ENCODE results near the gene SS18L1. TPM values are rescaled to one million over a fixed set of nuclear protein-coding genes. Genes with fewer than 3 reads are reported as not detected.

SS18L1 gene
- total RNA-seq, 1 experiment from 2014 or later, result 34.7 TPM

DNA sequence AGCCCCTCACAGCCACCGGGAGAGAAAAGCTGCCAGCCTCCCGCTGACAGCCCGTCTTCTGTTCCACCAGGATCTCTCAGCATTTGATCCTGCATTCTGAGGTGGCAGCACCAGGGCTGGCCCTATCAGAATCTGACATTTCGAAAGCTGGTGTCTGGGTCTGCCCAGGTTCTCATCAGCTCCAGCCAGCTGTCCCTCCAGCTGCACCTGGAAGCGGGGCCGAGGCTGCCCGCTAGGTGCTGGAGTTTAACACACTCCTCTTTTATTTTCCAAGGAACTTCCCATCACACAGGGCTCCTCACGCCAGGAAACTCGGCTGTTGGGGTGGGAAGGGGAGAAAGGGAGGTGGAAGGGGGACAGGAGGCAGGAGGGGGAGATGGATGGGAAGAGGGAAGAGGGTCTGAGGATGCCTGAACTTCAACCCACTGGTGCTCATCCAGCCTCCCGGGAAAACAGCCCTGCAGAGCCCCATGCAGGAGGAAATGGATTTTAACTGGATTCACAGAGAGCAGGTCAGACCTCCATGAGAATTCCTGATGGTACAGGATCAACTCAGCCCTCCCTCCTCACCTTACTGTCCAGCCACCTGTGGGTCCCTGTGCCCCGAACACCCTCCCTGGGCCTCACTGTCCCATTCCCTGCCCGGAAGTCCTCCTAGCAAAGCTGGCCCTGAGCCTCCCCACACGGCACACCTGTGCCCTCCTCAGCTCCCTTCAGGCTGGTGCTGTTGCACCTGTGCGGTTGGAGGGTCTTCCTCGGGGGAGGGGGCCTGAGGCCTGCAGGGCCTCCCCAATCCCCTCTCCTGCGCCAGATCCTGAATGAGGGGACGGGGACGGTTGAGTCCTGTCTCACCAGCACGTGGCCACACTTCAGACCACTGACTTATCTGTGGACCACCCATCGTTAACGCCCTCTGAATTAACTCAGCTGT lies 25.2 kb upstream of the SS18L1 start:
- intact Hi-C loops (cut with micrococcal nuclease; ENCODE audit: unreplicated experiment), result no loop called here
- no peak overlapping the region for H3K4me3 ChIP-seq (ENCODE audit: low read depth, low read length, poor library complexity, severe bottlenecking)
- H3K9me3 ChIP-seq (ENCODE audit: low read depth, low read length, poor library complexity, severe bottlenecking), result no peaks in the 10 kb centered on the region
- H3K36me3 ChIP-seq (ENCODE audit: insufficient read depth, low read length, poor library complexity, severe bottlenecking), result no peaks in the 10 kb centered on the region
- no peak for TF ChIP-seq EZH2 (IDR thresholded peaks at IDR 0.05; ENCODE audit: borderline replicate concordance, low read depth, low read length, poor library complexity, severe bottlenecking)
- TF ChIP-seq, protein P1, sequence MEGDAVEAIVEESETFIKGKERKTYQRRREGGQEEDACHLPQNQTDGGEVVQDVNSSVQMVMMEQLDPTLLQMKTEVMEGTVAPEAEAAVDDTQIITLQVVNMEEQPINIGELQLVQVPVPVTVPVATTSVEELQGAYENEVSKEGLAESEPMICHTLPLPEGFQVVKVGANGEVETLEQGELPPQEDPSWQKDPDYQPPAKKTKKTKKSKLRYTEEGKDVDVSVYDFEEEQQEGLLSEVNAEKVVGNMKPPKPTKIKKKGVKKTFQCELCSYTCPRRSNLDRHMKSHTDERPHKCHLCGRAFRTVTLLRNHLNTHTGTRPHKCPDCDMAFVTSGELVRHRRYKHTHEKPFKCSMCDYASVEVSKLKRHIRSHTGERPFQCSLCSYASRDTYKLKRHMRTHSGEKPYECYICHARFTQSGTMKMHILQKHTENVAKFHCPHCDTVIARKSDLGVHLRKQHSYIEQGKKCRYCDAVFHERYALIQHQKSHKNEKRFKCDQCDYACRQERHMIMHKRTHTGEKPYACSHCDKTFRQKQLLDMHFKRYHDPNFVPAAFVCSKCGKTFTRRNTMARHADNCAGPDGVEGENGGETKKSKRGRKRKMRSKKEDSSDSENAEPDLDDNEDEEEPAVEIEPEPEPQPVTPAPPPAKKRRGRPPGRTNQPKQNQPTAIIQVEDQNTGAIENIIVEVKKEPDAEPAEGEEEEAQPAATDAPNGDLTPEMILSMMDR (conservative IDR thresholded peaks at IDR 0.05; ENCODE audit: low read depth, low read length), result no peak
- H3K27me3 ChIP-seq (replicated peaks; ENCODE audit: insufficient read depth, low read depth, low read length, poor library complexity), result no peaks in the 10 kb centered on the region
- DNase-seq (ENCODE audit: low spot score), result no peak
- H3K27ac ChIP-seq (ENCODE audit: low read depth, low read length, poor library complexity, severe bottlenecking), result no peak overlapping the region
- no TSS peak for BruUV-seq (replicated peaks)
- ChIA-PET POLR2A (ENCODE audit: low non-redundant PET) (no interaction called here), CTCF (no interaction called here)
- H3K4me1 ChIP-seq (ENCODE audit: insufficient read depth, low read length, poor library complexity, severe bottlenecking), result peaks cover 5% of the 10 kb centered on the region

DNA sequence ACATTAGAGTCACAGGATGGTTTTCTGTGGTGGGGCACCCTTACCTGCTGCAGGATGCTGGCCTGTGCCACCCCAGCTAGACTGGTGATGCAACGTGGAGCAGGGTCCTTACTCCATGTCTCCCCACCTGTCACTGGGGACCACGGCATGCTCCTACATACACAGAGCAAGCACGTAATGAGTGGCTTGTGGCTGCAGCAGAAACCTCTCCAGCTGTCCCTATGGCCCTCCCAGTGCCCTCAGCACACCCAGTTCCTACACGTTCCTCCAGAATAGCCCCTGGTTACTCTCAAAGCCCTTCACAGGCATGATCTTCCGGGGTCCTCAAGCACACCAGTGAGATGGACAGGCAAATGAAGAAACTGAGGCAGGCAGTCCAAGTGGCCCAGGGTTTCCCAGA lies 24.5 kb upstream of the SS18L1 start:
- H3K4me3 ChIP-seq (ENCODE audit: low read depth, low read length, poor library complexity, severe bottlenecking), result no peak overlapping the region
- H3K4me1 ChIP-seq (ENCODE audit: insufficient read depth, low read length, poor library complexity, severe bottlenecking), result peaks cover 12% of the 10 kb centered on the region
- H3K27me3 ChIP-seq (replicated peaks; ENCODE audit: insufficient read depth, low read depth, low read length, poor library complexity), result no peaks in the 10 kb centered on the region
- ChIA-PET POLR2A (ENCODE audit: low non-redundant PET) (no interaction called here), CTCF (no interaction called here)
- BruUV-seq (replicated peaks), result no TSS peak
- no peak for DNase-seq (ENCODE audit: low spot score)
- intact Hi-C loops (cut with micrococcal nuclease; ENCODE audit: unreplicated experiment), result no loop called here
- H3K27ac ChIP-seq (ENCODE audit: low read depth, low read length, poor library complexity, severe bottlenecking), result no peak overlapping the region
- TF ChIP-seq, protein P1 (conservative IDR thresholded peaks at IDR 0.05; ENCODE audit: low read depth, low read length), result no peak
- no peak for TF ChIP-seq EZH2 (IDR thresholded peaks at IDR 0.05; ENCODE audit: borderline replicate concordance, low read depth, low read length, poor library complexity, severe bottlenecking)
- H3K36me3 ChIP-seq (ENCODE audit: insufficient read depth, low read length, poor library complexity, severe bottlenecking), result peaks cover 3% of the 10 kb centered on the region
- no peaks in the 10 kb centered on the region for H3K9me3 ChIP-seq (ENCODE audit: low read depth, low read length, poor library complexity, severe bottlenecking)

DNA sequence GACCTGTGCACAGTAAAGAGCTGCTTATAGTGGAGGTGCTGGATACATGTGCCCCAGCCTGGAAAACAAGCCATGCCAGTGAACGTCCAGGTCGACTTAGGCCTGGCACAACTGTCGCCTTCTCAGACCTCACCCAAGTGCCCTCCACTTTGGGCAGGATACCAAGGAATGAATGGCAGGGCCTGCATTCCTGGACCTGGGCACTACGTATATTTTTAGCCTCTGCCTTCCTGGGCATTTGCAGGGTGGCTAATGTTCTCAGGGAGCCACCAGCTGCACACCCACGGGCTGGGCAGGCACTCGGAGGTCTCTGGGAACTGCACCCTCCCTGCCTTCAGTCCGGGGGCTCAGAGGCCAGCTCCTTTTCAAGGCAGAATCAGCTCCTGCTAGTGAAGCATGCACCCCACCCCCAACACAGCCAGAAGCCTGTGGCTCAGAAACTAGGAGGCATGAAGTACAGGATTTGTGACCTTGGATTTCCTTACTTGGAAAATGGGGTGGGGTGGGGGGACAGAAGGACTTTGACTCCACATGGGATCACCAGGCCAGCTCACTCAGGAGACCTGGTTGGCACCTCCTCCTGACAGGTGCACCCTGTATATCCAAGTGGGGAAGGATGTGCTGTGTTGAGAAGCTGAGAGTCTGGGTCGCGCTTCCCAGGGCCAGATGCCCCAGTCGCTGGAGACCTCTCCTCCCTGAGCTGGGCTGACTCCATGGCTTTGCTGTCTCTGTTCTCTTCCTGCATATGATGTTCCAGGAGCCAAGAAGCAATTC lies 23.8 kb upstream of the SS18L1 start:
- CTCF ChIA-PET, result no interaction called here
- no peaks in the 10 kb centered on the region for H3K9me3 ChIP-seq (ENCODE audit: low read depth, low read length, poor library complexity, severe bottlenecking)
- POLR2A ChIA-PET (ENCODE audit: low non-redundant PET), result no interaction called here
- H3K27ac ChIP-seq (ENCODE audit: low read depth, low read length, poor library complexity, severe bottlenecking), result no peak overlapping the region
- H3K4me3 ChIP-seq (ENCODE audit: low read depth, low read length, poor library complexity, severe bottlenecking), result no peak overlapping the region
- peaks cover 10% of the 10 kb centered on the region for H3K36me3 ChIP-seq (ENCODE audit: insufficient read depth, low read length, poor library complexity, severe bottlenecking)
- peaks cover 17% of the 10 kb centered on the region for H3K4me1 ChIP-seq (ENCODE audit: insufficient read depth, low read length, poor library complexity, severe bottlenecking)
- no peak for DNase-seq (ENCODE audit: low spot score)
- TF ChIP-seq, protein P1 (conservative IDR thresholded peaks at IDR 0.05; ENCODE audit: low read depth, low read length), result no peak
- TF ChIP-seq EZH2 (IDR thresholded peaks at IDR 0.05; ENCODE audit: borderline replicate concordance, low read depth, low read length, poor library complexity, severe bottlenecking), result no peak
- no peaks in the 10 kb centered on the region for H3K27me3 ChIP-seq (replicated peaks; ENCODE audit: insufficient read depth, low read depth, low read length, poor library complexity)
- intact Hi-C loops (cut with micrococcal nuclease; ENCODE audit: unreplicated experiment), result loop anchor here (2.0 kb wide), 1 partner anchor 53 kb away; no protein-coding TSS in a partner anchor
- BruUV-seq (replicated peaks), result no TSS peak

Measured in A673 (cell line).